HG03196 (cell line): ENCODE results near the gene OR2D2.
"Not testable (repeated sequence)": the region's sequence is repeated elsewhere in the genome, so short reads cannot be mapped to it uniquely, and the experiment has no call there.

Source experiments
- ATAC-seq: cut with Tn5 transposase; IDR thresholded peaks from one replicate; pipeline ENCODE4 v1.9.1; 2021; ENCODE audit not compliant: unreplicated experiment

OR2D2 gene

GRCh38 chr11:6882751-6883150 is 9.5 kb downstream of the OR2D2 start:
- ATAC-seq: no peak

GRCh38 chr11:6876914-6877313 is 15.4 kb downstream of the OR2D2 start:
- no peak for ATAC-seq

GRCh38 chr11:6876325-6876724 is 16.0 kb downstream of the OR2D2 start, which contains the start of gene OR10A4:
OR10A4 (plus strand) TSS chr11:6876625; CDS start chr11:6876648, 23 bp downstream.
- ATAC-seq: no peak

- no peak for ATAC-seq
These were observed 16.5 kb downstream of the OR2D2 start for GRCh38 chr11:6875761-6876160.

GRCh38 chr11:6871278-6871677 is 21.0 kb downstream of the OR2D2 start:
- no peak for ATAC-seq

- no peak for ATAC-seq
These were observed 27.9 kb downstream of the OR2D2 start for GRCh38 chr11:6864438-6864837.

GRCh38 chr11:6862961-6863360 is 29.3 kb downstream of the OR2D2 start, which contains the start of gene OR10A2:
OR10A2 (plus strand) TSS chr11:6863057; CDS start chr11:6869755, 6,698 bp downstream.
- ATAC-seq: no peak

GRCh38 chr11:6856871-6857270 is 35.4 kb downstream of the OR2D2 start:
- ATAC-seq: peak; percentile 77

GRCh38 chr11:6855971-6856541 is 36.2 kb downstream of the OR2D2 start:
- no peak for ATAC-seq

GRCh38 chr11:6854801-6855200 is 37.5 kb downstream of the OR2D2 start:
- ATAC-seq: not testable (repeated sequence)

GRCh38 chr11:6850526-6850925 is 41.8 kb downstream of the OR2D2 start:
- ATAC-seq: no peak

GRCh38 chr11:6845383-6845782 is 46.9 kb downstream of the OR2D2 start, which contains the start of gene OR10A5:
OR10A5 (plus strand) TSS chr11:6845683; CDS start chr11:6845683, 0 bp downstream.
- no peak for ATAC-seq

GRCh38 chr11:6844356-6844755 is 47.9 kb downstream of the OR2D2 start:
- no peak for ATAC-seq

GRCh38 chr11:6843670-6844069 is 48.6 kb downstream of the OR2D2 start:
- no peak for ATAC-seq

- no peak for ATAC-seq
These were observed 50.6 kb downstream of the OR2D2 start for GRCh38 chr11:6841694-6842093.
